Hepatocyte (in vitro differentiated cells): Measurements from ENCODE around the gene IFNL1.

Experiments used
- CTCF ChIP-seq: fragments of 200-600 bp; sonication (generic); IDR thresholded peaks from 2 replicates; pipeline ENCODE4 v1.5.1; 2016; ENCODE audit warnings: antibody characterized with exemption, mild to moderate bottlenecking; ENCODE audit not compliant: poor library complexity
- EZH2phosphoT487 ChIP-seq: fragments of 200-600 bp; sonication (generic); IDR thresholded peaks from one replicate; pipeline ENCODE4 v1.6.1; 2018; ENCODE audit warnings: antibody characterized with exemption, mild to moderate bottlenecking, low read depth, moderate library complexity; ENCODE audit not compliant: unreplicated experiment, severe bottlenecking

- no peak for TF ChIP-seq CTCF
- no peak for TF ChIP-seq EZH2phosphoT487
Observed at GRCh38 chr19:39310558-39311311, 14.5 kb downstream of the IFNL1 start.
